H9 (cell line): ENCODE data around the gene VAV2. TPM values are rescaled to one million over a fixed set of nuclear protein-coding genes. Genes with fewer than 3 reads are reported as not detected.

Experiments
- DNase-seq: peaks from one replicate; pipeline ENCODE4 v3.0.0-alpha.2; 2017
- H2AFZ ChIP-seq: one replicate; pipeline ENCODE4 v1.6.1; 2013; ENCODE audit warnings: mild to moderate bottlenecking, low read length, control low read depth, moderate library complexity
- H2AK5ac ChIP-seq: 2 replicates; pipeline ENCODE4 v1.6.1; 2013; ENCODE audit warnings: low read length, control low read depth, mixed read lengths; ENCODE audit not compliant: insufficient read length
- H2BK120ac ChIP-seq: one replicate; pipeline ENCODE4 v1.6.1; 2013; ENCODE audit warnings: low read depth, mild to moderate bottlenecking, low read length, control low read depth, inconsistent platforms; ENCODE audit not compliant: poor library complexity, severe bottlenecking
- H2BK12ac ChIP-seq: 2 replicates; pipeline ENCODE4 v1.6.1; 2013; ENCODE audit warnings: low read length, control low read depth, mixed read lengths, low read depth; ENCODE audit not compliant: insufficient read length
- H2BK15ac ChIP-seq: 2 replicates; pipeline ENCODE4 v1.6.1; 2013; ENCODE audit warnings: low read depth, low read length, control low read depth
- H2BK20ac ChIP-seq: one replicate; pipeline ENCODE4 v1.6.1; 2013; ENCODE audit warnings: low read depth, mild to moderate bottlenecking, low read length, control low read depth, inconsistent platforms; ENCODE audit not compliant: poor library complexity, severe bottlenecking
- H2BK5ac ChIP-seq: 2 replicates; pipeline ENCODE4 v1.6.1; 2013; ENCODE audit warnings: low read length, control low read depth, mixed read lengths; ENCODE audit not compliant: insufficient read length
- H3K14ac ChIP-seq: 2 replicates; pipeline ENCODE4 v1.6.1; 2013; ENCODE audit warnings: low read length, control low read depth; ENCODE audit not compliant: insufficient read depth
- H3K18ac ChIP-seq: 2 replicates; pipeline ENCODE4 v1.6.1; 2013; ENCODE audit warnings: low read depth, mild to moderate bottlenecking, mixed read lengths, low read length, control low read depth; ENCODE audit not compliant: insufficient read length
- H3K23ac ChIP-seq: 2 replicates; pipeline ENCODE4 v1.6.1; 2013; ENCODE audit warnings: low read length, control low read depth, mixed read lengths, low read depth; ENCODE audit not compliant: insufficient read length
- H3K23me2 ChIP-seq: 2 replicates; pipeline ENCODE4 v1.6.1; 2013; ENCODE audit warnings: low read depth, mild to moderate bottlenecking, mixed read lengths, low read length, control low read depth; ENCODE audit not compliant: insufficient read length, poor library complexity, severe bottlenecking
- H3K27ac ChIP-seq: 2 replicates; pipeline ENCODE4 v1.5.1; 2013; ENCODE audit warnings: low read length, control low read depth, mixed read lengths, low read depth; ENCODE audit not compliant: insufficient read length
- H3K27me3 ChIP-seq: 2 replicates; pipeline ENCODE4 v1.6.1; 2013; ENCODE audit warnings: low read length, control low read depth, inconsistent platforms; ENCODE audit not compliant: insufficient read depth
- H3K4ac ChIP-seq: 2 replicates; pipeline ENCODE4 v1.6.1; 2013; ENCODE audit warnings: low read depth, mild to moderate bottlenecking, control low read depth, inconsistent platforms, low read length, moderate library complexity
- H3K4me1 ChIP-seq: 2 replicates; pipeline ENCODE4 v1.6.1; 2013; ENCODE audit warnings: low read length, control low read depth, inconsistent platforms; ENCODE audit not compliant: insufficient read depth
- H3K4me2 ChIP-seq: 2 replicates; pipeline ENCODE4 v1.6.1; 2013; ENCODE audit warnings: low read length, control low read depth, mixed read lengths; ENCODE audit not compliant: insufficient read length, insufficient read depth
- H3K56ac ChIP-seq: 2 replicates; pipeline ENCODE4 v1.6.1; 2013; ENCODE audit warnings: low read depth, mild to moderate bottlenecking, mixed read lengths, low read length, control low read depth; ENCODE audit not compliant: insufficient read length
- H3K79me1 ChIP-seq: 2 replicates; pipeline ENCODE4 v1.6.1; 2013; ENCODE audit warnings: low read depth, mild to moderate bottlenecking, moderate library complexity, low read length, control low read depth, inconsistent platforms; ENCODE audit not compliant: insufficient read depth, poor library complexity, severe bottlenecking
- H3K79me2 ChIP-seq: 2 replicates; pipeline ENCODE4 v1.6.1; 2013; ENCODE audit warnings: low read length, control low read depth, inconsistent platforms; ENCODE audit not compliant: insufficient read depth
- H3K9ac ChIP-seq: 2 replicates; pipeline ENCODE4 v1.6.1; 2013; ENCODE audit warnings: low read length, control low read depth, mixed read lengths; ENCODE audit not compliant: insufficient read length; ENCODE audit errors: extremely low read depth
- H3K9me3 ChIP-seq: one replicate; pipeline ENCODE4 v1.6.1; 2013; ENCODE audit warnings: low read depth, low read length, inconsistent platforms; ENCODE audit not compliant: control insufficient read depth
- H3T11ph ChIP-seq: one replicate; pipeline ENCODE4 v1.6.1; 2013; ENCODE audit warnings: mild to moderate bottlenecking, low read length, control low read depth, inconsistent platforms
- H4K20me1 ChIP-seq: one replicate; pipeline ENCODE4 v1.6.1; 2013; ENCODE audit not compliant: control insufficient read depth, insufficient read length, insufficient read depth
- H4K5ac ChIP-seq: 2 replicates; pipeline ENCODE4 v1.6.1; 2013; ENCODE audit warnings: low read depth, mild to moderate bottlenecking, mixed read lengths, low read length, control low read depth; ENCODE audit not compliant: insufficient read length
- H4K8ac ChIP-seq: replicated peaks from 2 replicates; pipeline ENCODE4 v1.6.1; 2013; ENCODE audit warnings: low read length, control low read depth, mixed read lengths, low read depth; ENCODE audit not compliant: insufficient read length
- H4K91ac ChIP-seq: 2 replicates; pipeline ENCODE4 v1.6.1; 2013; ENCODE audit warnings: low read depth, mild to moderate bottlenecking, moderate library complexity, mixed read lengths, low read length, control low read depth; ENCODE audit not compliant: insufficient read length
- H3K27ac Mint-ChIP-seq, 3 experiments: 2 replicates in 2 of 3; 3 replicates in 1 of 3; pipeline ENCODE4 v1.8.0; 2020 to 2021; ENCODE audit warnings: mixed read lengths in 3 of 3, mild to moderate bottlenecking in 1 of 3, moderate library complexity in 1 of 3
- H3K27me3 Mint-ChIP-seq: 2 replicates; pipeline ENCODE4 v1.8.0; 2021; ENCODE audit warnings: low read depth, mild to moderate bottlenecking, moderate library complexity, mixed read lengths
- H3K36me3 Mint-ChIP-seq, 3 experiments: 2 replicates in 2 of 3; 3 replicates in 1 of 3; pipeline ENCODE4 v1.8.0; 2020 to 2021; ENCODE audit warnings: low read depth in 3 of 3, mixed read lengths in 3 of 3; ENCODE audit not compliant: insufficient read depth in 1 of 3
- H3K4me1 Mint-ChIP-seq, 2 experiments: 2 replicates each; pipeline ENCODE4 v1.8.0; 2020; ENCODE audit warnings: mixed read lengths in 2 of 2
- H3K4me3 Mint-ChIP-seq, 2 experiments: 2 replicates in 1 of 2; 3 replicates in 1 of 2; pipeline ENCODE4 v1.8.0; 2020 to 2021; ENCODE audit warnings: mild to moderate bottlenecking in 2 of 2, mixed read lengths in 2 of 2, moderate library complexity in 1 of 2
- H3K9me3 Mint-ChIP-seq, 2 experiments: 2 replicates in 1 of 2; 3 replicates in 1 of 2; pipeline ENCODE4 v1.8.0; 2020; ENCODE audit warnings: mild to moderate bottlenecking in 2 of 2, mixed read lengths in 2 of 2, moderate library complexity in 1 of 2
- CTCF ChIP-seq: fragments of 200-600 bp; sonication (generic); conservative IDR thresholded peaks from 3 replicates; pipeline ENCODE4 v1.8.0; 2021; ENCODE audit warnings: antibody characterized with exemption, mild to moderate bottlenecking
- whole genome bisulfite sequencing: extraction: QIAGEN DNeasy Blood & Tissue Kit; methylation state at CpG from one replicate; pipeline ENCODE4 v1.1.7; 2013; ENCODE audit warnings: missing lambda C conversion rate, low lambda C conversion rate, mixed read lengths; ENCODE audit not compliant: insufficient read length; ENCODE audit errors: extremely low coverage; 5-methylcytosine and 5-hydroxymethylcytosine counted together
- total RNA-seq: library from RNA; stranded (reverse); gene quantifications from 2 replicates; pipeline ENCODE4 v1.2.1, GENCODE V29; 2021

VAV2 gene
- total RNA-seq, 1 experiment from 2014 or later = 58.7 TPM

GRCh38 chr9:133964463-133964862 lies 27.7 kb downstream of the VAV2 start:
- no peak for TF ChIP-seq CTCF
- Histone ChIP-seq H3K9ac (no peak overlapping the region), H2BK15ac (no peak overlapping the region), H3K56ac (no peak overlapping the region), H3K4ac (no peak overlapping the region), H2BK120ac (no peak overlapping the region), H3K4me2 (no peak overlapping the region), H4K20me1 (peaks cover 4% of the 10 kb centered on the region), H2AK5ac (no peak overlapping the region), H3T11ph (no peak overlapping the region), H4K8ac (no peak overlapping the region), H3K9me3 (no peaks in the 10 kb centered on the region), H2BK12ac (no peak overlapping the region), H2AFZ (no peak overlapping the region), H3K23me2 (no peaks in the 10 kb centered on the region), H3K27ac (no peak overlapping the region), H3K79me1 (peaks cover 19% of the 10 kb centered on the region), H2BK20ac (no peak overlapping the region), H2BK5ac (no peak overlapping the region), H3K79me2 (peaks cover 19% of the 10 kb centered on the region; the same call in 1 of the 2 replicates), H3K14ac (no peak overlapping the region), H4K5ac (no peak overlapping the region), H3K23ac (no peak overlapping the region), H3K18ac (no peak overlapping the region), H3K4me1 (peaks cover 5% of the 10 kb centered on the region; the same call in 1 of the 2 replicates), H4K91ac (no peak overlapping the region), H3K27me3 (no peaks in the 10 kb centered on the region)
- H3K4me3 Mint-ChIP-seq = no peak overlapping the region
- H3K9me3 Mint-ChIP-seq = peaks cover 6 to 10% of the 10 kb centered on the region in 2 experiments; a peak in 4 of 5 replicates
- H3K4me1 Mint-ChIP-seq = peaks cover 35 to 44% of the 10 kb centered on the region in 2 experiments
- DNase-seq = no peak
- H3K36me3 Mint-ChIP-seq = peaks cover 0 to 8% (median 6%) of the 10 kb centered on the region in 3 experiments; a peak in 5 of 7 replicates
- no peak overlapping the region for H3K27ac Mint-ChIP-seq
- WGBS = no CpG with 5 or more reads among the region's 2 CpGs
- no peaks in the 10 kb centered on the region for H3K27me3 Mint-ChIP-seq
